K562 (cell line): ENCODE data around the gene TCF12. TPM values are rescaled to one million over a fixed set of nuclear protein-coding genes. Genes with fewer than 3 reads are reported as not detected.

Experiments used
- ATAC-seq: fragments of 200-7000 bp; cut with Tn5 transposase; 3 replicates; pipeline ENCODE4 v1.9.1; 2020; ENCODE audit warnings: moderate library complexity
- BruUV-seq: library from RNA; stranded (reverse); fragments of 400-500 nt; replicated peaks from 2 replicates; lab custom pipeline; 2021; lab: Mats Ljungman, UMichigan
- CTCF ChIA-PET: fragments of 300-600 bp; formaldehyde crosslinking; extraction: SDS; loops from one replicate; lab custom pipeline; 2021; ENCODE audit warnings: low intra/inter-chr PET ratio; lab: Yijun Ruan, JAX
- POLR2A ChIA-PET: fragments of 300-600, 350-650 bp; sonication (Branson Sonifier 250); formaldehyde crosslinking; extraction: SDS; loops from one replicate; lab custom pipeline; 2021; ENCODE audit warnings: antibody characterized with exemption, inconsistent platforms; lab: Yijun Ruan, JAX
- DNase-seq, 4 experiments: peaks; one replicate each; pipeline versions ENCODE4 v3.0.0 to v3.0.0-alpha.2; 2011 to 2018; ENCODE audit warnings: low spot score in 3 of 4, mixed read lengths in 3 of 4; ENCODE audit errors: extremely low read depth in 1 of 4
- FAIRE-seq: peaks from 2 replicates; lab custom pipeline; 2011; peaks lifted over from hg19 to GRCh38; lab: Jason Lieb, UNC
- H2AFZ ChIP-seq: 2 replicates; pipeline ENCODE4 v1.6.0; 2011; ENCODE audit warnings: low read depth, low read length, control low read depth, inconsistent platforms
- H3K27ac ChIP-seq: fragments of 200-600 bp; 3 replicates; pipeline ENCODE4 v1.8.0; 2011; ENCODE audit warnings: low read depth, mild to moderate bottlenecking, control low read depth, inconsistent platforms, low read length, moderate library complexity, mixed read lengths; ENCODE audit errors: extremely low read depth
- H3K27me3 ChIP-seq, 2 experiments: fragments of 300-600 bp in 1 of 2; 2 replicates in 1 of 2; 3 replicates in 1 of 2; pipeline versions ENCODE4 v1.6.0 to v1.8.0; 2011; ENCODE audit warnings: inconsistent platforms in 2 of 2, low read length in 2 of 2, mild to moderate bottlenecking in 1 of 2, mixed read lengths in 1 of 2, moderate library complexity in 1 of 2; ENCODE audit not compliant: control insufficient read depth in 2 of 2, insufficient read depth in 2 of 2
- H3K36me3 ChIP-seq: fragments of 300-600 bp; 3 replicates; pipeline ENCODE4 v1.8.0; 2011; ENCODE audit warnings: mild to moderate bottlenecking, low read length, inconsistent platforms; ENCODE audit not compliant: control insufficient read depth, insufficient read depth
- H3K4me1 ChIP-seq, 2 experiments: fragments of 200-600 bp in 1 of 2; replicated peaks in 1 of 2; 2 replicates in 1 of 2; 3 replicates in 1 of 2; pipeline versions ENCODE4 v1.5.1 to v1.8.0; 2011; ENCODE audit warnings: inconsistent platforms in 2 of 2, low read length in 2 of 2, mild to moderate bottlenecking in 1 of 2, mixed read lengths in 1 of 2, moderate library complexity in 1 of 2; ENCODE audit not compliant: control insufficient read depth in 2 of 2, insufficient read depth in 2 of 2
- H3K4me2 ChIP-seq: 2 replicates; pipeline ENCODE4 v1.6.1; 2011; ENCODE audit warnings: low read length, control low read depth, inconsistent platforms, mixed read lengths; ENCODE audit not compliant: insufficient read depth
- H3K4me3 ChIP-seq: fragments of 200-600 bp; sonication (generic), shearing (Covaris generic); 2 replicates; pipeline ENCODE4 v1.5.1; 2016; ENCODE audit warnings: control low read depth, inconsistent platforms
- H3K79me2 ChIP-seq: fragments of 200-600 bp; 3 replicates; pipeline ENCODE4 v1.8.0; 2011; ENCODE audit warnings: low read length, inconsistent platforms; ENCODE audit not compliant: control insufficient read depth, insufficient read depth
- H3K9ac ChIP-seq, 2 experiments: 2 replicates each; pipeline versions ENCODE4 v1.6.0 to v1.6.1; 2011; ENCODE audit warnings: low read depth in 2 of 2, low read length in 2 of 2, control low read depth in 1 of 2, inconsistent platforms in 1 of 2, mild to moderate bottlenecking in 1 of 2, mixed read lengths in 1 of 2; ENCODE audit not compliant: insufficient read depth in 1 of 2
- H3K9me1 ChIP-seq: one replicate; pipeline ENCODE4 v1.6.0; 2011; ENCODE audit warnings: inconsistent platforms, mild to moderate bottlenecking, low read length, moderate library complexity; ENCODE audit not compliant: control insufficient read depth, insufficient read depth
- H3K9me3 ChIP-seq: replicated peaks from 2 replicates; pipeline ENCODE4 v1.5.1; 2011; ENCODE audit warnings: low read depth, low read length, inconsistent platforms; ENCODE audit not compliant: control insufficient read depth, insufficient read depth
- H4K20me1 ChIP-seq: replicated peaks from 2 replicates; pipeline ENCODE4 v1.6.1; 2011; ENCODE audit warnings: low read length, inconsistent platforms, mixed read lengths; ENCODE audit not compliant: control insufficient read depth, insufficient read depth
- CCNT2 ChIP-seq: IDR thresholded peaks from 2 replicates; pipeline ENCODE4 v1.6.1; 2011; ENCODE audit warnings: borderline replicate concordance, low read depth, mild to moderate bottlenecking, moderate library complexity, mixed read lengths, low read length; ENCODE audit not compliant: insufficient read length; ENCODE audit errors: extremely low read depth
- HNRNPUL1 ChIP-seq: fragments of 200-400 bp; formaldehyde crosslinking; IDR thresholded peaks from 2 replicates; pipeline ENCODE4 v1.6.1; 2017; ENCODE audit warnings: low read length
- PPARD ChIP-seq: fragments of 250-450 bp; sonication (Bioruptor Pico); IDR thresholded peaks from 2 replicates; pipeline ENCODE4 v1.8.0; 2022; ENCODE audit warnings: inconsistent platforms, mild to moderate bottlenecking, moderate library complexity
- RFX7 ChIP-seq: fragments of 250-450 bp; sonication (Bioruptor Pico); IDR thresholded peaks from 2 replicates; pipeline ENCODE4 v1.5.1; 2021; ENCODE audit warnings: mild to moderate bottlenecking
- SUPT5H ChIP-seq: fragments of 450-650 bp; IDR thresholded peaks from 2 replicates; pipeline ENCODE4 v1.6.1; 2016
- WGBS: fragments of 100-300 bp; shearing (Covaris generic); methylation state at CpG from one replicate; pipeline ENCODE4 v1.1.6; 2016; ENCODE audit warnings: low coverage, mixed read lengths; ENCODE audit not compliant: insufficient coverage; ENCODE audit errors: missing lambda C conversion rate; 5-methylcytosine and 5-hydroxymethylcytosine counted together
- in situ Hi-C: fragments of 300-500 bp; cut with MboI; formaldehyde crosslinking; loops from 4 replicates; pipeline ENCODE4 v1.15.0; 2018; ENCODE audit warnings: inconsistent platforms, mixed read lengths
- intact Hi-C: fragments of 100-400 bp; cut with micrococcal nuclease; formaldehyde crosslinking; loops from 2 replicates; pipeline ENCODE4 v1.14.2; 2022
- polyA plus RNA-seq, 8 experiments: library from polyadenylated mRNA; depleted of rRNA in 4 of 8; stranded (reverse) in 5 of 8; unstranded in 3 of 8; fragments of >200 nt; fragmentation: Nextera tagmentation in 2 of 8; fragmentation: Illumina TruSeq in 1 of 8; extraction: Ambion mirVana in 2 of 8; extraction: Trizol in 1 of 8; gene quantifications; 2 replicates each; pipeline versions ENCODE4 v1.2.1 to v1.2.3, GENCODE V29; 2011 to 2014; ENCODE audit warnings: inconsistent platforms in 1 of 8, missing spikeins in 1 of 8
- total RNA-seq, 7 experiments: library from RNA; depleted of rRNA in 6 of 7; stranded (reverse); fragments of >200 nt in 6 of 7; fragmentation: Illumina TruSeq in 2 of 7; extraction: Trizol in 2 of 7; gene quantifications; 2 replicates each; pipeline versions ENCODE4 v1.2.1 to v1.2.3, GENCODE V29; 2011 to 2021; ENCODE audit warnings: low replicate concordance in 1 of 7
- TF ChIP-seq, protein P1 (sequence below): sonication (generic); formaldehyde crosslinking; IDR thresholded peaks from 2 replicates; pipeline ENCODE4 v1.8.0; 2022; ENCODE audit warnings: mild to moderate bottlenecking, missing genetic modification reagents
- TF ChIP-seq, protein P2 (sequence below): fragments of 150-350 bp; conservative IDR thresholded peaks from 2 replicates; pipeline ENCODE4 v1.6.1; 2014; ENCODE audit warnings: low read length
- TF ChIP-seq, protein P3 (sequence below): sonication (generic); IDR thresholded peaks from 2 replicates; pipeline ENCODE4 v1.6.1; 2016
- TF ChIP-seq, protein P4 (sequence below): fragments of 450-650 bp; IDR thresholded peaks from 2 replicates; pipeline ENCODE4 v1.6.1; 2016; ENCODE audit warnings: borderline replicate concordance
- TF ChIP-seq, protein P5 (sequence below): fragments of 450-650 bp; IDR thresholded peaks from 2 replicates; pipeline ENCODE4 v1.7.1; 2018; ENCODE audit warnings: mild to moderate bottlenecking, low read depth; ENCODE audit not compliant: partially characterized antibody

TCF12 gene
- total and polyA plus RNA-seq, 9 of the 15 experiments (the other 6 are each of a cell fraction or from before 2014, with no cell fraction given): 10.5 to 132 (median 52.9) TPM

DNA sequence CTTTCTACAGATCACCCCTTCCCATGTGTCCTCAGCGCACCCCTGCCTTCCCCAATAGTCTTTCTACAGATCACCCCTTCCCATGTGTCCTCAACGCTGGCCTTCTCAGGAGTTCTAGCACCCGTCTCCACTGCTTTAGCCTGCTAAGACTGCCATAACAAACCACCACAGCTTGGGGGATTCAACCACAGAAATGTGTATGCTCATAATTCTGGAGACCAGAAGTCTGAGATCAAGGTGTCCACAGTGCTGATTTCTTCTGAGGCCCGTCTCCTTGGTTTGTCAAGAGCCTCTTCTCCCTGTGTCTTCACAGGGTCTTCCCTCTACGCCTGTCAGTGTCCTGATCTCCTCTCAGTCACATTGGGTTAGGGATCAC is 389.7 kb downstream of the TCF12 start:
- Histone ChIP-seq H3K27me3 (no peaks in the 10 kb centered on the region), H3K9me1 (no peaks in the 10 kb centered on the region), H3K27ac (no peak overlapping the region), H2AFZ (no peak overlapping the region), H3K4me1 (peaks cover 26 to 36% of the 10 kb centered on the region in 2 experiments), H3K4me3 (no peak overlapping the region), H3K36me3 (no peaks in the 10 kb centered on the region), H4K20me1 (no peaks in the 10 kb centered on the region), H3K9me3 (no peaks in the 10 kb centered on the region), H3K4me2 (no peak overlapping the region), H3K79me2 (no peaks in the 10 kb centered on the region), H3K9ac (no peak overlapping the region)
- DNase-seq (no peak), FAIRE-seq (no peak), ATAC-seq (no peak)
- intact Hi-C loops (loop anchor here (5.0 kb wide), 1 partner anchor 291 kb away; no protein-coding TSS in a partner anchor), in situ Hi-C loops (loop anchor here (10.0 to 25.0 kb wide), 2 partner anchors 393 to 821 kb away; partner anchors contain the start of gene TCF12)
- BruUV-seq: no TSS peak
- POLR2A ChIA-PET: no interaction called here
- TF ChIP-seq, protein P1, sequence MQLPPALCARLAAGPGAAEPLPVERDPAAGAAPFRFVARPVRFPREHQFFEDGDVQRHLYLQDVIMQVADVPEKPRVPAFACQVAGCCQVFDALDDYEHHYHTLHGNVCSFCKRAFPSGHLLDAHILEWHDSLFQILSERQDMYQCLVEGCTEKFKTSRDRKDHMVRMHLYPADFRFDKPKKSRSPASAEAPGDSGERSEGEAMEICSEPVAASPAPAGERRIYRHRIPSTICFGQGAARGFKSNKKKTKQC (CRISPR knock-in tag): no peak
- TF ChIP-seq PPARD (CRISPR knock-in tag): no peak
- TF ChIP-seq HNRNPUL1: no peak
- TF ChIP-seq, protein P2, sequence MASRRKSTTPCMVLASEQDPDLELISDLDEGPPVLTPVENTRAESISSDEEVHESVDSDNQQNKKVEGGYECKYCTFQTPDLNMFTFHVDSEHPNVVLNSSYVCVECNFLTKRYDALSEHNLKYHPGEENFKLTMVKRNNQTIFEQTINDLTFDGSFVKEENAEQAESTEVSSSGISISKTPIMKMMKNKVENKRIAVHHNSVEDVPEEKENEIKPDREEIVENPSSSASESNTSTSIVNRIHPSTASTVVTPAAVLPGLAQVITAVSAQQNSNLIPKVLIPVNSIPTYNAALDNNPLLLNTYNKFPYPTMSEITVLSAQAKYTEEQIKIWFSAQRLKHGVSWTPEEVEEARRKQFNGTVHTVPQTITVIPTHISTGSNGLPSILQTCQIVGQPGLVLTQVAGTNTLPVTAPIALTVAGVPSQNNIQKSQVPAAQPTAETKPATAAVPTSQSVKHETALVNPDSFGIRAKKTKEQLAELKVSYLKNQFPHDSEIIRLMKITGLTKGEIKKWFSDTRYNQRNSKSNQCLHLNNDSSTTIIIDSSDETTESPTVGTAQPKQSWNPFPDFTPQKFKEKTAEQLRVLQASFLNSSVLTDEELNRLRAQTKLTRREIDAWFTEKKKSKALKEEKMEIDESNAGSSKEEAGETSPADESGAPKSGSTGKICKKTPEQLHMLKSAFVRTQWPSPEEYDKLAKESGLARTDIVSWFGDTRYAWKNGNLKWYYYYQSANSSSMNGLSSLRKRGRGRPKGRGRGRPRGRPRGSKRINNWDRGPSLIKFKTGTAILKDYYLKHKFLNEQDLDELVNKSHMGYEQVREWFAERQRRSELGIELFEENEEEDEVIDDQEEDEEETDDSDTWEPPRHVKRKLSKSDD: no peak
- no peak for TF ChIP-seq SUPT5H
- TF ChIP-seq CCNT2: no peak
- TF ChIP-seq, protein P3, sequence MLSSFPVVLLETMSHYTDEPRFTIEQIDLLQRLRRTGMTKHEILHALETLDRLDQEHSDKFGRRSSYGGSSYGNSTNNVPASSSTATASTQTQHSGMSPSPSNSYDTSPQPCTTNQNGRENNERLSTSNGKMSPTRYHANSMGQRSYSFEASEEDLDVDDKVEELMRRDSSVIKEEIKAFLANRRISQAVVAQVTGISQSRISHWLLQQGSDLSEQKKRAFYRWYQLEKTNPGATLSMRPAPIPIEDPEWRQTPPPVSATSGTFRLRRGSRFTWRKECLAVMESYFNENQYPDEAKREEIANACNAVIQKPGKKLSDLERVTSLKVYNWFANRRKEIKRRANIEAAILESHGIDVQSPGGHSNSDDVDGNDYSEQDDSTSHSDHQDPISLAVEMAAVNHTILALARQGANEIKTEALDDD: no peak
- TF ChIP-seq RFX7 (CRISPR knock-in tag): no peak
- TF ChIP-seq, protein P4, sequence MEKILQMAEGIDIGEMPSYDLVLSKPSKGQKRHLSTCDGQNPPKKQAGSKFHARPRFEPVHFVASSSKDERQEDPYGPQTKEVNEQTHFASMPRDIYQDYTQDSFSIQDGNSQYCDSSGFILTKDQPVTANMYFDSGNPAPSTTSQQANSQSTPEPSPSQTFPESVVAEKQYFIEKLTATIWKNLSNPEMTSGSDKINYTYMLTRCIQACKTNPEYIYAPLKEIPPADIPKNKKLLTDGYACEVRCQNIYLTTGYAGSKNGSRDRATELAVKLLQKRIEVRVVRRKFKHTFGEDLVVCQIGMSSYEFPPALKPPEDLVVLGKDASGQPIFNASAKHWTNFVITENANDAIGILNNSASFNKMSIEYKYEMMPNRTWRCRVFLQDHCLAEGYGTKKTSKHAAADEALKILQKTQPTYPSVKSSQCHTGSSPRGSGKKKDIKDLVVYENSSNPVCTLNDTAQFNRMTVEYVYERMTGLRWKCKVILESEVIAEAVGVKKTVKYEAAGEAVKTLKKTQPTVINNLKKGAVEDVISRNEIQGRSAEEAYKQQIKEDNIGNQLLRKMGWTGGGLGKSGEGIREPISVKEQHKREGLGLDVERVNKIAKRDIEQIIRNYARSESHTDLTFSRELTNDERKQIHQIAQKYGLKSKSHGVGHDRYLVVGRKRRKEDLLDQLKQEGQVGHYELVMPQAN: no peak
- TF ChIP-seq, protein P5, sequence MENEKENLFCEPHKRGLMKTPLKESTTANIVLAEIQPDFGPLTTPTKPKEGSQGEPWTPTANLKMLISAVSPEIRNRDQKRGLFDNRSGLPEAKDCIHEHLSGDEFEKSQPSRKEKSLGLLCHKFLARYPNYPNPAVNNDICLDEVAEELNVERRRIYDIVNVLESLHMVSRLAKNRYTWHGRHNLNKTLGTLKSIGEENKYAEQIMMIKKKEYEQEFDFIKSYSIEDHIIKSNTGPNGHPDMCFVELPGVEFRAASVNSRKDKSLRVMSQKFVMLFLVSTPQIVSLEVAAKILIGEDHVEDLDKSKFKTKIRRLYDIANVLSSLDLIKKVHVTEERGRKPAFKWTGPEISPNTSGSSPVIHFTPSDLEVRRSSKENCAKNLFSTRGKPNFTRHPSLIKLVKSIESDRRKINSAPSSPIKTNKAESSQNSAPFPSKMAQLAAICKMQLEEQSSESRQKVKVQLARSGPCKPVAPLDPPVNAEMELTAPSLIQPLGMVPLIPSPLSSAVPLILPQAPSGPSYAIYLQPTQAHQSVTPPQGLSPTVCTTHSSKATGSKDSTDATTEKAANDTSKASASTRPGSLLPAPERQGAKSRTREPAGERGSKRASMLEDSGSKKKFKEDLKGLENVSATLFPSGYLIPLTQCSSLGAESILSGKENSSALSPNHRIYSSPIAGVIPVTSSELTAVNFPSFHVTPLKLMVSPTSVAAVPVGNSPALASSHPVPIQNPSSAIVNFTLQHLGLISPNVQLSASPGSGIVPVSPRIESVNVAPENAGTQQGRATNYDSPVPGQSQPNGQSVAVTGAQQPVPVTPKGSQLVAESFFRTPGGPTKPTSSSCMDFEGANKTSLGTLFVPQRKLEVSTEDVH: no peak
- CTCF ChIA-PET: no interaction called here
- WGBS: 94% methylated on average over 5 of the region's 5 CpGs
